Measurements from ENCODE around the gene DIP2A. TPM values are rescaled to one million over a fixed set of nuclear protein-coding genes. Genes with fewer than 3 reads are reported as not detected.

The DIP2A gene
- polyA plus RNA-seq, 3 donors, result 4.6 to 55.4 (median 6.1) TPM

DNA sequence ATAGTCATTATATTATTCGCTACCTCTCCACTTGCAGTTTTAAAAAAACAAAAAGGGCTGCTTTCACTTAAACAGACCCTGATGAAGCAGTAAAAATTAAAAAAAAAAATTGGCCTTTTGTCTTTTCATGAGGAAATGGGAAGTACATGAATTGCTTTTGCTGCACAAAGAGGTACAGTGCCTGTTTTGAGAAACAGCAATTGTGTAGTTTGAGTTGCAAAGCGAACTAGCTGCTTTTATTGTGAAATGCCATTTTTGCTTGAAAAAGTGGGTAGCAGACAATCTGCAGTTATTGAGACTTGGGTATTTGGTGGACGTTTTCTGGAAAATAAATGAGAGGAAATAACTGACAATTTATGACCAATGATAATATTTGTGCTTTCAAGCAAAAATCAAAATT lies 7.0 kb downstream of the DIP2A start:
- Histone ChIP-seq H2AFZ (ENCODE audit: insufficient read depth, low read depth, low read length, poor library complexity, severe bottlenecking) (no peak overlapping the region), H3K9me3 (replicated peaks in 1 of 2; ENCODE audit: control insufficient read depth in 1 of 2, insufficient read depth in 1 of 2, low read length in 2 of 2) (no peaks in the 10 kb centered on the region), H3K27ac (ENCODE audit: low read depth in 1 of 2, low read length in 2 of 2) (peak overlapping the region in 1 of 2 donors; percentile 18), H3K36me3 (replicated peaks in 1 of 2; ENCODE audit: control insufficient read depth in 1 of 2, insufficient read depth in 2 of 2, low read length in 2 of 2) (peaks cover 0 to 26% of the 10 kb centered on the region in 2 donors), H4K20me1 (ENCODE audit: insufficient read depth, low read length) (peaks cover 22% of the 10 kb centered on the region), H3K9ac (ENCODE audit: insufficient read depth, low read length, poor library complexity, severe bottlenecking) (no peak overlapping the region), H3K27me3 (ENCODE audit: control insufficient read depth in 2 of 2, insufficient read depth in 2 of 2, low read length in 2 of 2) (no peaks in the 10 kb centered on the region), H3K4me2 (replicated peaks; ENCODE audit: extremely low read depth, low read length, poor library complexity, severe bottlenecking) (no peak overlapping the region), H3K79me2 (ENCODE audit: insufficient read depth, low read length) (peaks cover 54% of the 10 kb centered on the region), H3K4me1 (ENCODE audit: control insufficient read depth in 1 of 2, insufficient read depth in 2 of 2, low read length in 2 of 2) (peaks cover 0 to 4% of the 10 kb centered on the region in 2 donors), H3K4me3 (replicated peaks in 1 of 3; ENCODE audit: low read depth in 2 of 3, low read length in 3 of 3) (no peak overlapping the region)
- Mint-ChIP-seq H3K27ac (no peak overlapping the region), H3K4me1 (peaks cover 14% of the 10 kb centered on the region), H3K9me3 (peaks cover 0 to 3% (median 0%) of the 10 kb centered on the region in 7 donors), H3K27me3 (ENCODE audit: low read depth in 3 of 3) (no peaks in the 10 kb centered on the region), H3K36me3 (peaks cover 25 to 46% of the 10 kb centered on the region in 2 donors), H3K4me3 (no peak overlapping the region)
- intact Hi-C loops (cut with micrococcal nuclease), result no loop called here
- TF ChIP-seq, protein P1, sequence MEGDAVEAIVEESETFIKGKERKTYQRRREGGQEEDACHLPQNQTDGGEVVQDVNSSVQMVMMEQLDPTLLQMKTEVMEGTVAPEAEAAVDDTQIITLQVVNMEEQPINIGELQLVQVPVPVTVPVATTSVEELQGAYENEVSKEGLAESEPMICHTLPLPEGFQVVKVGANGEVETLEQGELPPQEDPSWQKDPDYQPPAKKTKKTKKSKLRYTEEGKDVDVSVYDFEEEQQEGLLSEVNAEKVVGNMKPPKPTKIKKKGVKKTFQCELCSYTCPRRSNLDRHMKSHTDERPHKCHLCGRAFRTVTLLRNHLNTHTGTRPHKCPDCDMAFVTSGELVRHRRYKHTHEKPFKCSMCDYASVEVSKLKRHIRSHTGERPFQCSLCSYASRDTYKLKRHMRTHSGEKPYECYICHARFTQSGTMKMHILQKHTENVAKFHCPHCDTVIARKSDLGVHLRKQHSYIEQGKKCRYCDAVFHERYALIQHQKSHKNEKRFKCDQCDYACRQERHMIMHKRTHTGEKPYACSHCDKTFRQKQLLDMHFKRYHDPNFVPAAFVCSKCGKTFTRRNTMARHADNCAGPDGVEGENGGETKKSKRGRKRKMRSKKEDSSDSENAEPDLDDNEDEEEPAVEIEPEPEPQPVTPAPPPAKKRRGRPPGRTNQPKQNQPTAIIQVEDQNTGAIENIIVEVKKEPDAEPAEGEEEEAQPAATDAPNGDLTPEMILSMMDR (IDR thresholded peaks at IDR 0.05), result no peak
- WGBS (ENCODE audit: insufficient coverage), result 17% methylated on average over 1 of the region's 3 CpGs
- DNase-seq, result no peak

DNA sequence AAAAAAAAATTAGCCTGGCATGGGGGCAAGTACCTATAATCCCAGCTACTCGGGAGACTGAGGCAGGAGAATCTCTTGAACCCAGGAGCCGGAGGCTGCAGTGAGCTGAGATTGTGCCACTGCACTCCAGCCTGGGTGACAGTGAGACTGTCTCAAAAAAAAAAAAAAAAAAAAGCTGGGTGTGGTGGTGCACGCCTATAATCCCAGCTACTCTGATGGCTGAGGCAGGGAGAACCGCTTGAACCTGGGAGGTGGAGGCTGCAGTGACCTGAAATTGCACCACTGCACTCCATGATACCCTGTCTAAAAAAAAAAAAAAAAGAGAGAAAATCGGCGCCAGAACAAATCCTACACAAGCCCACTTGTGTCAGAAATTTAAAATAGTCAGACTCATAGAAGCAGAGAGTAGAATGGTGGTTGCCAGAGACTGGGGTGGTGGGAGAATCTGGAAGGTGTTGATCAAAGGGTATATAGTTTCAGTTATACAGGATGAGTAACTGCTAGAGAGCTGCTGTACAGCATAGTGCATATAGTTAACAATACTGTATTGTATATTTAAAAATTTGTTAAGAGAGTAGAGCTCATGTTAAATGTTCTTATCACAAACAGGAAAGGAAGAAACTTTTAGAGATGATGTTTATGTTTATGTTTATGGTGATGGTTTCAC lies 9.6 kb downstream of the DIP2A start:
- WGBS (ENCODE audit: insufficient coverage), result 100% methylated on average over 2 of the region's 6 CpGs
- Mint-ChIP-seq H3K36me3 (peaks cover 19 to 40% of the 10 kb centered on the region in 2 donors), H3K9me3 (peaks cover 0 to 3% (median 0%) of the 10 kb centered on the region in 7 donors), H3K27me3 (ENCODE audit: low read depth in 3 of 3) (no peaks in the 10 kb centered on the region), H3K27ac (peak overlapping the region in 1 of 7 donors; percentile 42), H3K4me3 (no peak overlapping the region), H3K4me1 (peaks cover 24% of the 10 kb centered on the region)
- no peaks in the 10 kb centered on the region for H3K27me3 ChIP-seq (ENCODE audit: control insufficient read depth in 2 of 2, insufficient read depth in 2 of 2, low read length in 2 of 2)
- H3K9me3 ChIP-seq (replicated peaks in 1 of 2; ENCODE audit: control insufficient read depth in 1 of 2, insufficient read depth in 1 of 2, low read length in 2 of 2), result no peaks in the 10 kb centered on the region
- H3K36me3 ChIP-seq (replicated peaks in 1 of 2; ENCODE audit: control insufficient read depth in 1 of 2, insufficient read depth in 2 of 2, low read length in 2 of 2), result peaks cover 0 to 18% of the 10 kb centered on the region in 2 donors
- TF ChIP-seq, protein P1 (IDR thresholded peaks at IDR 0.05), result no peak
- H3K27ac ChIP-seq (ENCODE audit: low read depth in 1 of 2, low read length in 2 of 2), result no peak overlapping the region
- peaks cover 37% of the 10 kb centered on the region for H3K79me2 ChIP-seq (ENCODE audit: insufficient read depth, low read length)
- no peak overlapping the region for H3K4me2 ChIP-seq (replicated peaks; ENCODE audit: extremely low read depth, low read length, poor library complexity, severe bottlenecking)
- H2AFZ ChIP-seq (ENCODE audit: insufficient read depth, low read depth, low read length, poor library complexity, severe bottlenecking), result no peak overlapping the region
- H3K9ac ChIP-seq (ENCODE audit: insufficient read depth, low read length, poor library complexity, severe bottlenecking), result no peak overlapping the region
- peaks cover 11 to 22% of the 10 kb centered on the region in 2 donors for H3K4me1 ChIP-seq (ENCODE audit: control insufficient read depth in 1 of 2, insufficient read depth in 2 of 2, low read length in 2 of 2)
- no peak overlapping the region for H3K4me3 ChIP-seq (replicated peaks in 1 of 3; ENCODE audit: low read depth in 2 of 3, low read length in 3 of 3)
- peaks cover 10% of the 10 kb centered on the region for H4K20me1 ChIP-seq (ENCODE audit: insufficient read depth, low read length)
- intact Hi-C loops (cut with micrococcal nuclease), result no loop called here
- no peak for DNase-seq
